Activated CD8-positive, alpha-beta T cell treated with anti-CD3 and anti-CD28 coated beads, Interleukin-2, amount 10 ng/mL, durations not matched to agents 7 days and 5 days (primary cell): ENCODE measurements around the gene FOXRED1. TPM values are rescaled to one million over a fixed set of nuclear protein-coding genes. Genes with fewer than 3 reads are reported as not detected.
A peak's percentile ranks its signal among the peaks of the same experiment; 100 is the strongest.

Experiments
- ATAC-seq: fragments of 150-1000 bp; cut with Tn5 transposase; one replicate; pipeline ENCODE4 v1.10.0; 2021; ENCODE audit warnings: moderate library complexity
- CTCF ChIA-PET: fragments of 350-600 bp; sonication (Branson Sonifier 250); formaldehyde crosslinking; loops from one replicate; lab custom pipeline; 2021; ENCODE audit warnings: antibody characterized with exemption; lab: Charles Lee
- POLR2A ChIA-PET: fragments of 350-600 bp; sonication (Branson Sonifier 250); formaldehyde crosslinking; loops from one replicate; lab custom pipeline; 2021; ENCODE audit warnings: antibody characterized with exemption; lab: Charles Lee
- DNase-seq: peaks from one replicate; pipeline ENCODE4 v3.0.0-alpha.2; 2020
- H3K27ac Mint-ChIP-seq: one replicate; pipeline ENCODE4 v1.8.0; 2021; ENCODE audit warnings: mild to moderate bottlenecking, mixed read lengths
- H3K27me3 Mint-ChIP-seq: one replicate; pipeline ENCODE4 v1.8.0; 2021; ENCODE audit warnings: low read depth, mixed read lengths
- H3K36me3 Mint-ChIP-seq: one replicate; pipeline ENCODE4 v1.8.0; 2021; ENCODE audit warnings: low read depth, mixed read lengths
- H3K4me1 Mint-ChIP-seq: one replicate; pipeline ENCODE4 v1.8.0; 2021; ENCODE audit warnings: low read depth, mixed read lengths
- H3K4me3 Mint-ChIP-seq: one replicate; pipeline ENCODE4 v1.8.0; 2021; ENCODE audit warnings: mild to moderate bottlenecking, mixed read lengths
- H3K9me3 Mint-ChIP-seq: one replicate; pipeline ENCODE4 v1.8.0; 2022; ENCODE audit warnings: mixed read lengths; ENCODE audit not compliant: insufficient read depth
- total RNA-seq, 2 experiments: library from RNA; stranded (reverse); gene quantifications; one replicate each; pipeline ENCODE4 v1.2.3, GENCODE V29; 2021

Gene FOXRED1
- total RNA-seq, 2 experiments from 2014 or later, result 46.5 to 50.4 TPM

GRCh38 chr11:126277780-126278179 lies 8.8 kb downstream of the FOXRED1 start:
- H3K27ac Mint-ChIP-seq, result no peak overlapping the region
- CTCF ChIA-PET, result no interaction called here

GRCh38 chr11:126279191-126279590 lies 10.2 kb downstream of the FOXRED1 start:
- DNase-seq (no peak), ATAC-seq (no peak)
- peaks cover 45% of the 10 kb centered on the region for H3K36me3 Mint-ChIP-seq
- H3K4me3 Mint-ChIP-seq, result no peak overlapping the region
- H3K27me3 Mint-ChIP-seq, result no peaks in the 10 kb centered on the region
- ChIA-PET POLR2A (no interaction called here), CTCF (interaction anchor here (1.0 kb wide), 2 partner anchors 31 to 202 kb away, joined by 3 to 4 read pairs; no protein-coding TSS in a partner anchor)
- H3K27ac Mint-ChIP-seq, result peak overlapping the region; percentile 86
- H3K4me1 Mint-ChIP-seq, result peaks cover 43% of the 10 kb centered on the region
- H3K9me3 Mint-ChIP-seq, result no peaks in the 10 kb centered on the region

More at GRCh38 chr11:126277780-126278179, 8.8 kb downstream of the FOXRED1 start:
- Mint-ChIP-seq H3K9me3 (no peaks in the 10 kb centered on the region), H3K27me3 (no peaks in the 10 kb centered on the region), H3K4me3 (no peak overlapping the region), H3K4me1 (peaks cover 36% of the 10 kb centered on the region), H3K36me3 (peaks cover 53% of the 10 kb centered on the region)
- ATAC-seq (no peak), DNase-seq (no peak)
- POLR2A ChIA-PET, result no interaction called here

- no peaks in the 10 kb centered on the region for H3K27me3 Mint-ChIP-seq
- DNase-seq (no peak), ATAC-seq (no peak)
- H3K4me3 Mint-ChIP-seq, result peak overlapping the region; percentile 23
- H3K27ac Mint-ChIP-seq, result peak overlapping the region; percentile 86
- no peaks in the 10 kb centered on the region for H3K9me3 Mint-ChIP-seq
- ChIA-PET CTCF (interaction anchor here (1.5 kb wide), 1 partner anchor 30 kb away, joined by 4 read pairs; no protein-coding TSS in a partner anchor), POLR2A (interaction anchor here (0.8 to 4.9 kb wide), 3 partner anchors 10 to 38 kb away, joined by 3 to 52 read pairs (median 4); partner anchors contain the start of genes FOXRED1 and SRPRA)
- H3K4me1 Mint-ChIP-seq, result peaks cover 49% of the 10 kb centered on the region
- H3K36me3 Mint-ChIP-seq, result peaks cover 33% of the 10 kb centered on the region
These were observed 11.6 kb downstream of the FOXRED1 start for GRCh38 chr11:126280595-126280994.

GRCh38 chr11:126281245-126281644 lies 12.3 kb downstream of the FOXRED1 start:
- Mint-ChIP-seq H3K9me3 (no peaks in the 10 kb centered on the region), H3K27me3 (no peaks in the 10 kb centered on the region), H3K36me3 (peaks cover 28% of the 10 kb centered on the region), H3K4me3 (no peak overlapping the region), H3K4me1 (peaks cover 49% of the 10 kb centered on the region), H3K27ac (peak overlapping the region; percentile 86)
- POLR2A ChIA-PET, result interaction anchor here (0.8 to 4.9 kb wide), 5 partner anchors 11 to 38 kb away, joined by 3 to 52 read pairs (median 4); partner anchors contain the start of genes DCPS, FOXRED1 and SRPRA
- DNase-seq, result no peak
- ATAC-seq, result no peak
- CTCF ChIA-PET, result interaction anchor here (1.5 kb wide), 1 partner anchor 30 kb away, joined by 4 read pairs; no protein-coding TSS in a partner anchor

GRCh38 chr11:126281666-126282175 lies 12.8 kb downstream of the FOXRED1 start:
- Mint-ChIP-seq H3K27me3 (no peaks in the 10 kb centered on the region), H3K4me1 (peaks cover 49% of the 10 kb centered on the region), H3K9me3 (no peaks in the 10 kb centered on the region), H3K36me3 (peaks cover 28% of the 10 kb centered on the region), H3K27ac (peak overlapping the region; percentile 86), H3K4me3 (peak overlapping the region; percentile 81)
- ATAC-seq (no peak), DNase-seq (no peak)
- ChIA-PET POLR2A (interaction anchor here (1.1 to 4.9 kb wide), 5 partner anchors 11 to 72 kb away, joined by 3 to 52 read pairs (median 5); partner anchors contain the start of genes DCPS, FOXRED1 and SRPRA), CTCF (interaction anchor here (0.9 to 1.5 kb wide), 4 partner anchors 14 to 37 kb away, joined by 3 to 5 read pairs (median 4); partner anchors contain the start of gene SRPRA)

- peak; percentile 34 for ATAC-seq
- Mint-ChIP-seq H3K27ac (peak overlapping the region; percentile 86), H3K4me3 (peak overlapping the region; percentile 81), H3K9me3 (no peaks in the 10 kb centered on the region), H3K4me1 (peaks cover 49% of the 10 kb centered on the region), H3K27me3 (no peaks in the 10 kb centered on the region), H3K36me3 (peaks cover 26% of the 10 kb centered on the region)
- ChIA-PET CTCF (interaction anchor here (0.7 to 2.2 kb wide), 5 partner anchors 14 to 694 kb away, joined by 3 to 5 read pairs (median 4); partner anchors contain the start of gene SRPRA), POLR2A (interaction anchor here (0.6 to 4.9 kb wide), 7 partner anchors 12 to 687 kb away, joined by 3 to 52 read pairs (median 5); partner anchors contain the start of genes DCPS, FOXRED1 and SRPRA)
- DNase-seq, result peak; percentile 48
These were observed 13.4 kb downstream of the FOXRED1 start for GRCh38 chr11:126282361-126282735.

GRCh38 chr11:126282736-126283591 lies 14.0 kb downstream of the FOXRED1 start, which contains the start of gene TIRAP:
TIRAP (plus strand) TSS chr11:126283093; CDS start chr11:126290895, 7,802 bp downstream.
- Mint-ChIP-seq H3K9me3 (no peaks in the 10 kb centered on the region), H3K4me3 (peak within 1 kb of the TSS; percentile 93), H3K4me1 (peaks cover 49% of the 10 kb centered on the region), H3K27ac (peak within 1 kb of the TSS; percentile 94), H3K36me3 (peaks cover 21% of the 10 kb centered on the region), H3K27me3 (no peaks in the 10 kb centered on the region)
- POLR2A ChIA-PET, result interaction anchor here (0.6 to 4.9 kb wide), 8 partner anchors 13 to 687 kb away, joined by 3 to 52 read pairs (median 5); partner anchors contain the start of genes DCPS, FOXRED1 and SRPRA
- peak; percentile 78 for DNase-seq
- peak; percentile 87 for ATAC-seq
- CTCF ChIA-PET, result interaction anchor here (0.7 to 2.2 kb wide), 7 partner anchors 14 to 695 kb away, joined by 3 to 5 read pairs (median 4); partner anchors contain the start of genes FOXRED1 and SRPRA

- peak; percentile 66 for DNase-seq
- H3K4me3 Mint-ChIP-seq, result peak overlapping the region; percentile 53
- no peaks in the 10 kb centered on the region for H3K27me3 Mint-ChIP-seq
- ChIA-PET POLR2A (no interaction called here), CTCF (no interaction called here)
- peaks cover 17% of the 10 kb centered on the region for H3K36me3 Mint-ChIP-seq
- H3K27ac Mint-ChIP-seq, result peak overlapping the region; percentile 56
- H3K4me1 Mint-ChIP-seq, result peaks cover 48% of the 10 kb centered on the region
- no peak for ATAC-seq
- H3K9me3 Mint-ChIP-seq, result no peaks in the 10 kb centered on the region
These were observed 15.9 kb downstream of the FOXRED1 start for GRCh38 chr11:126284829-126285228.

- POLR2A ChIA-PET, result no interaction called here
These were observed 19.3 kb downstream of the FOXRED1 start for GRCh38 chr11:126288237-126288636.

GRCh38 chr11:126290887-126291286 lies 21.9 kb downstream of the FOXRED1 start:
- Mint-ChIP-seq H3K4me3 (no peak overlapping the region), H3K27me3 (no peaks in the 10 kb centered on the region), H3K4me1 (peaks cover 10% of the 10 kb centered on the region), H3K36me3 (peaks cover 47% of the 10 kb centered on the region), H3K27ac (no peak overlapping the region), H3K9me3 (no peaks in the 10 kb centered on the region)
- ChIA-PET CTCF (interaction anchor here (0.9 to 1.4 kb wide), 2 partner anchors 22 to 190 kb away, joined by 3 to 5 read pairs; partner anchors contain the start of genes FOXRED1 and SRPRA), POLR2A (interaction anchor here (1.7 kb wide), 1 partner anchor 13 kb away, joined by 7 read pairs; the partner anchor contains the start of gene DCPS)
- ATAC-seq (no peak), DNase-seq (no peak)

More at GRCh38 chr11:126288237-126288636, 19.3 kb downstream of the FOXRED1 start:
- DNase-seq (no peak), ATAC-seq (no peak)
- Mint-ChIP-seq H3K4me1 (peaks cover 21% of the 10 kb centered on the region), H3K27ac (no peak overlapping the region), H3K36me3 (peaks cover 36% of the 10 kb centered on the region), H3K27me3 (no peaks in the 10 kb centered on the region), H3K9me3 (no peaks in the 10 kb centered on the region), H3K4me3 (no peak overlapping the region)
- CTCF ChIA-PET, result interaction anchor here (0.7 kb wide), 1 partner anchor 22 kb away, joined by 3 read pairs; no protein-coding TSS in a partner anchor

GRCh38 chr11:126293726-126294125 lies 24.8 kb downstream of the FOXRED1 start:
- Mint-ChIP-seq H3K36me3 (peaks cover 42% of the 10 kb centered on the region), H3K27ac (no peak overlapping the region), H3K4me1 (peaks cover 5% of the 10 kb centered on the region), H3K27me3 (no peaks in the 10 kb centered on the region), H3K4me3 (no peak overlapping the region), H3K9me3 (no peaks in the 10 kb centered on the region)
- DNase-seq (no peak), ATAC-seq (no peak)
- ChIA-PET POLR2A (no interaction called here), CTCF (interaction anchor here (1.2 kb wide), 1 partner anchor 10 kb away, joined by 3 read pairs; the partner anchor contains the start of gene DCPS)
